ENCODE data around the gene RAD54L2. TPM values are rescaled to one million over a fixed set of nuclear protein-coding genes. Genes with fewer than 3 reads are reported as not detected.
"Not testable (repeated sequence)": the region's sequence is repeated elsewhere in the genome, so short reads cannot be mapped to it uniquely, and the experiment has no call there.

RAD54L2 gene
- total RNA-seq, 1 donor from 2014 or later, result 58.1 TPM

DNA sequence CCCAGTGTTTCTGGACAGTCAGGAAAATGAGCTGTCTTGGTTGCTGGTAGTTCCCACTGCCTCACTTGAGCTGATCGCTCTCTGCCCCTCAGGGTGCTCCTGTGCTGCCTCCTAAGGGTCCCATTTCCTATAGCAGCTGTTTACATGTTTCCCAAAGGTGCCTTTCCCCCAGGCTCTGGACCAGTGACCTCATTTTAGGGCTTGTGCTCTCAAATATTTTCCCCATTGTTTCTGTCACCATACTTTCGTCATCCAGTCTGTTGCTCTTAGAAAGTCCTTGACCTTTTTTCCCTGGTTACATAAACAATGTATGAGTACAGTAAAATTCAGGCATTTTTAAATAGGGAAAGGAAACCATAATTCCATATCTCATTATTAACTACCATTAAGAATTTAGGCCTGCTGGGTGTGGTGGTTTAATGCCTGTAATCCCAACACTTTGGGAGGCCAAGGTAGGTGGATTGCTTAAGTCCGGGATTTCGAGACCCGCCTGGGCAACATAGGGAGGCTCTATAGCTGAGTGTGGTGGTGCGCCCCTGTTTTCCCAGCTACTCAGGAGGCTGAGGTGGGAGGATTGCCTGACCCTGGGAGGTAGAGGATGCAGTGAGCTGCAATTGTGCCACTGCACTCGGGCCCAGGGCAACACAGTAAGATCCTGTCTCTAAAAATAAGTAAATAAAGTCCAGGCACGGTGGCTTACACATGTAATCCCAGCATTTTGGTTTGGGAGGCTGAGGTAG lies 11.7 kb downstream of the RAD54L2 start:
- H3K36me3 Mint-ChIP-seq (ENCODE audit: low read depth), result no peaks in the 10 kb centered on the region
- no peak for DNase-seq (ENCODE audit: low read depth, low spot score)
- TF ChIP-seq, protein P1, sequence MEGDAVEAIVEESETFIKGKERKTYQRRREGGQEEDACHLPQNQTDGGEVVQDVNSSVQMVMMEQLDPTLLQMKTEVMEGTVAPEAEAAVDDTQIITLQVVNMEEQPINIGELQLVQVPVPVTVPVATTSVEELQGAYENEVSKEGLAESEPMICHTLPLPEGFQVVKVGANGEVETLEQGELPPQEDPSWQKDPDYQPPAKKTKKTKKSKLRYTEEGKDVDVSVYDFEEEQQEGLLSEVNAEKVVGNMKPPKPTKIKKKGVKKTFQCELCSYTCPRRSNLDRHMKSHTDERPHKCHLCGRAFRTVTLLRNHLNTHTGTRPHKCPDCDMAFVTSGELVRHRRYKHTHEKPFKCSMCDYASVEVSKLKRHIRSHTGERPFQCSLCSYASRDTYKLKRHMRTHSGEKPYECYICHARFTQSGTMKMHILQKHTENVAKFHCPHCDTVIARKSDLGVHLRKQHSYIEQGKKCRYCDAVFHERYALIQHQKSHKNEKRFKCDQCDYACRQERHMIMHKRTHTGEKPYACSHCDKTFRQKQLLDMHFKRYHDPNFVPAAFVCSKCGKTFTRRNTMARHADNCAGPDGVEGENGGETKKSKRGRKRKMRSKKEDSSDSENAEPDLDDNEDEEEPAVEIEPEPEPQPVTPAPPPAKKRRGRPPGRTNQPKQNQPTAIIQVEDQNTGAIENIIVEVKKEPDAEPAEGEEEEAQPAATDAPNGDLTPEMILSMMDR (conservative IDR thresholded peaks at IDR 0.05), result no peak
- H3K9me3 Mint-ChIP-seq, result no peaks in the 10 kb centered on the region
- no peaks in the 10 kb centered on the region for H3K27me3 Mint-ChIP-seq (ENCODE audit: low read depth)
- H3K4me1 Mint-ChIP-seq, result no peaks in the 10 kb centered on the region
- peak overlapping the region; percentile 82 for H3K27ac Mint-ChIP-seq (ENCODE audit: unreplicated experiment)
- no peak overlapping the region for H3K4me3 Mint-ChIP-seq

DNA sequence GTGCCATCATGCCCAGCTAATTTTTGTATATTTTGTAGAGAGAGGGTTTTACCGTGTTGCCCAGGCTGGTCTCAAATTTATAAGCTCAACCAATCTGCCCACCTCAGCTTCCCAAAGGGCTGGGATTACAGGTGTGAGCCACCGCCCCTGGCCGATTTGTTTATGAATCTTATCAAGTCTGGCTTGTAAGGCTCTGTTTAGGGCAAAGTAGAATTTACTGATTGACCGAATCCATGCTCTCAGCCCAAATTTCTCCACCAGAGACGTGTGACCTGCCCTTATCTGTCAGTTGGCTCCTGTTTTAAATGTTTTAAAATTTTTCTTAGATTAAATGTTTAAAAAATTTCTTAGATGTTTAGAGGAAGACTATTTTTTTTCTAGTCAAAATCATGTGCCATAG lies 19.5 kb downstream of the RAD54L2 start:
- no peak for DNase-seq (ENCODE audit: low read depth, low spot score)
- no peak overlapping the region for H3K27ac Mint-ChIP-seq (ENCODE audit: unreplicated experiment)
- no peaks in the 10 kb centered on the region for H3K36me3 Mint-ChIP-seq (ENCODE audit: low read depth)
- H3K27me3 Mint-ChIP-seq (ENCODE audit: low read depth), result no peaks in the 10 kb centered on the region
- TF ChIP-seq, protein P1 (conservative IDR thresholded peaks at IDR 0.05), result no peak
- no peak overlapping the region for H3K4me3 Mint-ChIP-seq
- no peaks in the 10 kb centered on the region for H3K4me1 Mint-ChIP-seq
- H3K9me3 Mint-ChIP-seq, result no peaks in the 10 kb centered on the region

DNA sequence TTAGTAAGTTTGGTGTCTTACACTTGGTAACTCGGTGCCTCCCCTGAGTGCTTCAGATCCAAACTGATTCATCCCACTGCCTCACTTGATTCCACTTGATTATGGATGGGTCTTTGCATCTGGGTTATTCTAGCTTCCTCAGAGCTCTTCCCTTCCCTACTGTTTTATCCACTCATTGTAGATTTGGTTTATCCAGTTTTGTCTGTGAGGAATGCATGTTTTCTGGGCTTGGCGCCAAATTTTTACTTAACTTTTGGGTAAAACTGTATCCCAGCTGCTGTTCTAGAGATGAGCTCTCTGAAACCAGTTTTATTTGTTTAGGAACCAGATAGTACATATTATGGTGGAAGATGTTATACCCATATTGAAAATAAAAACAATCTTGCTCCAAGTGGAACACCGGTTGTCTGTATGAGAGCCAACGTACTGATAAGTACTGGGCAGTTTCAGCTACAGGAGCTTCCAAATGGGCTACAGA lies 20.9 kb downstream of the RAD54L2 start:
- Mint-ChIP-seq H3K27ac (ENCODE audit: unreplicated experiment) (no peak overlapping the region), H3K36me3 (ENCODE audit: low read depth) (no peaks in the 10 kb centered on the region), H3K27me3 (ENCODE audit: low read depth) (no peaks in the 10 kb centered on the region), H3K4me1 (peaks cover 3% of the 10 kb centered on the region), H3K4me3 (no peak overlapping the region), H3K9me3 (no peaks in the 10 kb centered on the region)
- TF ChIP-seq, protein P1 (conservative IDR thresholded peaks at IDR 0.05), result no peak
- DNase-seq (ENCODE audit: low read depth, low spot score), result no peak

DNA sequence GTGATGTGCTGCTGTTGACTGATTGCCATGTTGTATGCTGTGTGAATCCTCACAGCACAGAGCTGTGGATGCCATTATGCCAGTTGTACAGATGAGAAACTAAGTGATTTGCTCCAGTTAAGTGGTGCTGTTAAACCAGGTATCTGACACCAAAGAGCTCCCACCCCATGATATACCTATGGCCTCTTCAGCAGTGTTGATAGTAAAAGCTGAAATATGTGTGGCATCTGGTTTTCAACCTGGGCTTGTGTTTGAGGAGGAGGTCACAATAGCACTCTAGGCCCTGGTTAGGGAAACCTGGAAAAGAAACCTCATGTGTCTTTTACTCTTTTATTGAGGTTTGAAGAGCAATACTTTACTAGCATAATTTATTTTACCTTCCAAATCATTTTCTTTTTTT lies 21.4 kb downstream of the RAD54L2 start:
- no peak overlapping the region for H3K4me3 Mint-ChIP-seq

DNA sequence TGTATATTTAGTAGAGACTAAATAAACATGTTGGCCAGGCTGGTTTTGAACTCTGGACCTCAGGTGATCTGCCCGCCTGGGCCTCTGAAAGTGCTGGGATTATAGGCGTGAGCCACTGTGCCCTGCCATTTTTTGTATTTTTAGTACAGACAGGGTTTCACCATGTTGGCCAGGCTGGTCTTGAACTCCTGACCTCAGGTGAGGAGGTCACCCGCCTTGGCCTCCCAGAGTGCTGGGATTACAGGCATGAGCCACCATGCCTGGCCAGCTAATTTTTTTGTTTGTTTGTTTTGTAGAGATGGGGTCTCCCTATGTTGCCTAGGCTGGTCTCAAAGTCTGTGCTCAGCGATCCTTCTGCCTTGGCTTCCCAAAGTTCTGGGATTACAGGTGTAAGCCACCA lies 23.9 kb downstream of the RAD54L2 start:
- H3K4me3 Mint-ChIP-seq; H3K4me1 Mint-ChIP-seq; DNase-seq (ENCODE audit: low read depth, low spot score); H3K36me3 Mint-ChIP-seq (ENCODE audit: low read depth); H3K9me3 Mint-ChIP-seq; H3K27ac Mint-ChIP-seq (ENCODE audit: unreplicated experiment); H3K27me3 Mint-ChIP-seq (ENCODE audit: low read depth): not testable (repeated sequence)

More for the DNA sequence above, 21.4 kb downstream of the RAD54L2 start:
- Mint-ChIP-seq H3K4me1 (peaks cover 3% of the 10 kb centered on the region), H3K36me3 (ENCODE audit: low read depth) (no peaks in the 10 kb centered on the region), H3K9me3 (no peaks in the 10 kb centered on the region), H3K27me3 (ENCODE audit: low read depth) (no peaks in the 10 kb centered on the region), H3K27ac (ENCODE audit: unreplicated experiment) (no peak overlapping the region)
- DNase-seq (ENCODE audit: low read depth, low spot score), result no peak
- TF ChIP-seq, protein P1 (conservative IDR thresholded peaks at IDR 0.05), result no peak

DNA sequence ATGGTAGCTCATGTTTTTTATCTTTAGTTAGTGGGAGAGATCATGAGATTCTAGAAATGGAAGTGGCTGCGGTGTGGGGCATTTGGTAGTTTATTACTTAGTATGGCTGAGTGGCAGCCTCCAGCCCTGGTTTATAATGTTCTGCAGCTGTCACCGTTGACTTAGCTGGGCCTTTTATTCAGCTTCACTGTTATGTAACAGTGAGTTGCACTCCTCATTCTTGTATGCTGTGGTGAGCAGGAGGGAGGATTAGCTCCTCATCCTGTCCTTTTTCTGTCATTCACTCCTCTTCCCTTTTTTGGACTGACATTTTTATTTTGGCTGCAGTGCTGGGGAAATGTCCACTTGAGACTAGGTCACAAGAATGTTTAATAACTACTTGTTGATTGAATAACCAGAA lies 29.5 kb downstream of the RAD54L2 start:
- TF ChIP-seq, protein P1 (conservative IDR thresholded peaks at IDR 0.05), result no peak
- Mint-ChIP-seq H3K36me3 (ENCODE audit: low read depth) (peaks cover 4% of the 10 kb centered on the region), H3K27me3 (ENCODE audit: low read depth) (no peaks in the 10 kb centered on the region), H3K27ac (ENCODE audit: unreplicated experiment) (no peak overlapping the region), H3K4me1 (peaks cover 8% of the 10 kb centered on the region), H3K9me3 (peaks cover 2% of the 10 kb centered on the region), H3K4me3 (no peak overlapping the region)
- DNase-seq (ENCODE audit: low read depth, low spot score), result no peak

All from neural crest cell (in vitro differentiated cells).